ENCODE measurements around the gene CDSN.

GRCh38 chr6:31068669-31069340, 51.4 kb downstream of the CDSN start:
- TF ChIP-seq EHMT2 (IDR thresholded peaks at IDR 0.05; ENCODE audit: low read depth), result no peak
- TF ChIP-seq, protein P1, sequence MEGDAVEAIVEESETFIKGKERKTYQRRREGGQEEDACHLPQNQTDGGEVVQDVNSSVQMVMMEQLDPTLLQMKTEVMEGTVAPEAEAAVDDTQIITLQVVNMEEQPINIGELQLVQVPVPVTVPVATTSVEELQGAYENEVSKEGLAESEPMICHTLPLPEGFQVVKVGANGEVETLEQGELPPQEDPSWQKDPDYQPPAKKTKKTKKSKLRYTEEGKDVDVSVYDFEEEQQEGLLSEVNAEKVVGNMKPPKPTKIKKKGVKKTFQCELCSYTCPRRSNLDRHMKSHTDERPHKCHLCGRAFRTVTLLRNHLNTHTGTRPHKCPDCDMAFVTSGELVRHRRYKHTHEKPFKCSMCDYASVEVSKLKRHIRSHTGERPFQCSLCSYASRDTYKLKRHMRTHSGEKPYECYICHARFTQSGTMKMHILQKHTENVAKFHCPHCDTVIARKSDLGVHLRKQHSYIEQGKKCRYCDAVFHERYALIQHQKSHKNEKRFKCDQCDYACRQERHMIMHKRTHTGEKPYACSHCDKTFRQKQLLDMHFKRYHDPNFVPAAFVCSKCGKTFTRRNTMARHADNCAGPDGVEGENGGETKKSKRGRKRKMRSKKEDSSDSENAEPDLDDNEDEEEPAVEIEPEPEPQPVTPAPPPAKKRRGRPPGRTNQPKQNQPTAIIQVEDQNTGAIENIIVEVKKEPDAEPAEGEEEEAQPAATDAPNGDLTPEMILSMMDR (IDR thresholded peaks at IDR 0.05), result peak; percentile 62
- TF ChIP-seq POLR2A (IDR thresholded peaks at IDR 0.05; ENCODE audit: low read length), result no peak
- no peak for TF ChIP-seq CHD4 (IDR thresholded peaks at IDR 0.05; ENCODE audit: borderline replicate concordance)
- no peak for TF ChIP-seq FOSL2 (IDR thresholded peaks at IDR 0.05)
- no peak for TF ChIP-seq FOSL2 (CRISPR knock-in tag; IDR thresholded peaks at IDR 0.05)
- no peak for TF ChIP-seq MYC (IDR thresholded peaks at IDR 0.05; ENCODE audit: borderline replicate concordance, low read length)
- TF ChIP-seq, protein P2, sequence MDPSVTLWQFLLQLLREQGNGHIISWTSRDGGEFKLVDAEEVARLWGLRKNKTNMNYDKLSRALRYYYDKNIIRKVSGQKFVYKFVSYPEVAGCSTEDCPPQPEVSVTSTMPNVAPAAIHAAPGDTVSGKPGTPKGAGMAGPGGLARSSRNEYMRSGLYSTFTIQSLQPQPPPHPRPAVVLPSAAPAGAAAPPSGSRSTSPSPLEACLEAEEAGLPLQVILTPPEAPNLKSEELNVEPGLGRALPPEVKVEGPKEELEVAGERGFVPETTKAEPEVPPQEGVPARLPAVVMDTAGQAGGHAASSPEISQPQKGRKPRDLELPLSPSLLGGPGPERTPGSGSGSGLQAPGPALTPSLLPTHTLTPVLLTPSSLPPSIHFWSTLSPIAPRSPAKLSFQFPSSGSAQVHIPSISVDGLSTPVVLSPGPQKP (IDR thresholded peaks at IDR 0.05; ENCODE audit: low read depth, low read length), result no peak
- TF ChIP-seq HES2 (IDR thresholded peaks at IDR 0.05), result no peak
- no peak for TF ChIP-seq RCOR1 (IDR thresholded peaks at IDR 0.05; ENCODE audit: low read depth, low read length)
- no peak for TF ChIP-seq TP53 (CRISPR knock-in tag; IDR thresholded peaks at IDR 0.05)
- no peak for TF ChIP-seq SREBF2 (IDR thresholded peaks at IDR 0.05)

All from A549 (cell line).